GM12878 (cell line): ENCODE measurements around the gene AOAH. TPM values are rescaled to one million over a fixed set of nuclear protein-coding genes. Genes with fewer than 3 reads are reported as not detected.

ENCODE experiments used
- ATAC-seq: fragments of 200-7000 bp; cut with Tn5 transposase; 3 replicates; pipeline ENCODE4 v1.9.1; 2020; ENCODE audit warnings: mild to moderate bottlenecking, moderate library complexity
- BruUV-seq: library from RNA; stranded (reverse); fragments of 400-500 nt; replicated peaks from 2 replicates; lab custom pipeline; 2021; lab: Mats Ljungman, UMichigan
- CTCF ChIA-PET: fragments of 300-600 bp; sonication (Branson Sonifier 250); formaldehyde crosslinking; extraction: SDS; loops from one replicate; lab custom pipeline; 2021; ENCODE audit warnings: inconsistent platforms; lab: Yijun Ruan, JAX
- POLR2A ChIA-PET: fragments of 350-600 bp; formaldehyde crosslinking; extraction: SDS; loops from one replicate; lab custom pipeline; 2021; ENCODE audit warnings: inconsistent platforms; lab: Charles Lee
- RAD21 ChIA-PET: fragments of 300-600 bp; sonication (Branson Sonifier 250); formaldehyde crosslinking; loops from one replicate; lab custom pipeline; 2023; ENCODE audit warnings: antibody characterized with exemption; ENCODE audit not compliant: unreplicated experiment; lab: Charles Lee
- SMC1A ChIA-PET: fragments of 300-600 bp; sonication (Branson Sonifier 250); formaldehyde crosslinking; loops from one replicate; lab custom pipeline; 2023; ENCODE audit not compliant: unreplicated experiment, uncharacterized antibody; lab: Charles Lee
- DNase-seq: peaks from one replicate; pipeline ENCODE4 v3.0.0-alpha.2; 2011; ENCODE audit warnings: low read depth, low spot score
- FAIRE-seq: peaks from 3 replicates; lab custom pipeline; 2011; peaks lifted over from hg19 to GRCh38; lab: Jason Lieb, UNC
- H2AFZ ChIP-seq: 2 replicates; pipeline ENCODE4 v1.6.0; 2011; ENCODE audit warnings: low read depth, low read length, control low read depth; ENCODE audit not compliant: control insufficient read depth
- H3K27ac ChIP-seq: 2 replicates; pipeline ENCODE4 v1.5.1; 2011; ENCODE audit warnings: control low read depth; ENCODE audit not compliant: control insufficient read depth, insufficient read depth
- H3K27me3 ChIP-seq, 2 experiments: replicated peaks in 1 of 2; 2 replicates each; pipeline versions ENCODE4 v1.6.0 to v1.6.1; 2011; ENCODE audit warnings: low read length in 1 of 2; ENCODE audit not compliant: control insufficient read depth in 2 of 2, insufficient read depth in 2 of 2
- H3K36me3 ChIP-seq, 2 experiments: 2 replicates each; pipeline ENCODE4 v1.5.1; 2011; ENCODE audit warnings: low read length in 1 of 2; ENCODE audit not compliant: control insufficient read depth in 2 of 2, insufficient read depth in 2 of 2
- H3K4me1 ChIP-seq: 2 replicates; pipeline ENCODE4 v1.6.1; 2011; ENCODE audit warnings: mild to moderate bottlenecking, low read length, moderate library complexity, mixed read lengths; ENCODE audit not compliant: control insufficient read depth, insufficient read depth
- H3K4me2 ChIP-seq: 2 replicates; pipeline ENCODE4 v1.6.0; 2011; ENCODE audit warnings: control low read depth; ENCODE audit not compliant: control insufficient read depth, insufficient read depth
- H3K4me3 ChIP-seq: fragments of 200-600 bp; sonication (generic); 2 replicates; pipeline ENCODE4 v1.5.1; 2016
- H3K79me2 ChIP-seq: 2 replicates; pipeline ENCODE4 v1.6.0; 2011; ENCODE audit warnings: low read length; ENCODE audit not compliant: control insufficient read depth, insufficient read depth
- H3K9ac ChIP-seq: 2 replicates; pipeline ENCODE4 v1.8.0; 2011; ENCODE audit warnings: low read length, control low read depth, mixed read lengths; ENCODE audit not compliant: control insufficient read depth, insufficient read depth
- H3K9me3 ChIP-seq: replicated peaks from 3 replicates; pipeline ENCODE4 v1.5.1; 2011; ENCODE audit warnings: mild to moderate bottlenecking, low read length; ENCODE audit not compliant: control insufficient read depth, insufficient read depth
- H4K20me1 ChIP-seq: 2 replicates; pipeline ENCODE4 v1.6.0; 2011; ENCODE audit not compliant: control insufficient read depth, insufficient read depth
- ATF3 ChIP-seq: IDR thresholded peaks from 2 replicates; pipeline ENCODE4 v1.6.1; 2011; ENCODE audit warnings: low read depth, mild to moderate bottlenecking, low read length, moderate library complexity, borderline replicate concordance; ENCODE audit errors: extremely low read depth
- FOXM1 ChIP-seq: IDR thresholded peaks from 2 replicates; pipeline ENCODE4 v1.6.1; 2012; ENCODE audit warnings: low read depth, mild to moderate bottlenecking, inconsistent platforms, low read length, moderate library complexity
- PAX5 ChIP-seq: IDR thresholded peaks from 2 replicates; pipeline ENCODE4 v1.6.1; 2011; ENCODE audit warnings: low read depth, low read length, borderline replicate concordance
- POLR2AphosphoS5 ChIP-seq: IDR thresholded peaks from 2 replicates; pipeline ENCODE4 v1.6.1; 2011; ENCODE audit warnings: mild to moderate bottlenecking, low read length, inconsistent platforms
- REST ChIP-seq: IDR thresholded peaks from 2 replicates; pipeline ENCODE4 v1.6.1; 2012; ENCODE audit warnings: mild to moderate bottlenecking, low read depth, low read length
- SMAD1 ChIP-seq: fragments of 450-650 bp; IDR thresholded peaks from 2 replicates; pipeline ENCODE4 v1.6.1; 2018; ENCODE audit warnings: mild to moderate bottlenecking, low read depth; ENCODE audit not compliant: partially characterized antibody
- ZBTB11 ChIP-seq: fragments of 450-650 bp; formaldehyde crosslinking; IDR thresholded peaks from 2 replicates; pipeline ENCODE4 v1.5.0; 2022; ENCODE audit warnings: mild to moderate bottlenecking, missing genetic modification characterization
- ZNF622 ChIP-seq: fragments of 450-650 bp; IDR thresholded peaks from 2 replicates; pipeline ENCODE4 v1.6.1; 2017; ENCODE audit warnings: mild to moderate bottlenecking, inconsistent platforms
- WGBS: methylation state at CpG from one replicate; pipeline ENCODE4 v1.1.6; 2016; ENCODE audit warnings: low lambda C conversion rate; ENCODE audit not compliant: insufficient replicate concordance, insufficient coverage; ENCODE audit errors: missing lambda C conversion rate; 5-methylcytosine and 5-hydroxymethylcytosine counted together
- in situ Hi-C: fragments of 300-500 bp; cut with MboI; formaldehyde crosslinking; loops from 9 replicates; pipeline ENCODE4 v1.14.3; 2018; ENCODE audit warnings: mixed read lengths
- intact Hi-C: fragments of 100-400 bp; cut with micrococcal nuclease; formaldehyde crosslinking; loops from one replicate; pipeline ENCODE4 v1.14.2; 2022; ENCODE audit not compliant: unreplicated experiment
- polyA plus RNA-seq, 11 experiments: library from polyadenylated mRNA; depleted of rRNA in 4 of 11; unstranded in 6 of 11; stranded (reverse) in 5 of 11; fragments of >200 nt; fragmentation: Nextera tagmentation in 4 of 11; fragmentation: Illumina TruSeq in 1 of 11; extraction: Ambion mirVana in 4 of 11; extraction: Trizol in 1 of 11; gene quantifications; 1 replicate in 1 of 11; 2 replicates in 10 of 11; pipeline versions ENCODE4 v1.2.1 to v1.2.3, GENCODE V29; 2011 to 2016; ENCODE audit warnings: inconsistent platforms in 2 of 11, missing spikeins in 2 of 11, low read depth in 1 of 11
- total RNA-seq, 4 experiments: library from RNA; depleted of rRNA in 3 of 4; stranded (reverse); fragments of >200 nt in 3 of 4; fragmentation: Illumina TruSeq in 1 of 4; extraction: Trizol in 1 of 4; gene quantifications; 2 replicates each; pipeline versions ENCODE4 v1.2.1 to v1.2.3, GENCODE V29; 2013 to 2021

The AOAH gene
- total and polyA plus RNA-seq, 10 of the 15 experiments (the other 5 are each of a cell fraction or from before 2014, with no cell fraction given): 0.32 to 2.8 (median 1.4) TPM

GRCh38 chr7:36707898-36708297 lies 16.4 kb downstream of the AOAH start (continued):
- TF ChIP-seq REST: no peak
- TF ChIP-seq ATF3: no peak

- ATAC-seq: no peak
- no TSS peak for BruUV-seq
- intact Hi-C loops: no loop called here
Observed at GRCh38 chr7:36707465-36707864, 16.8 kb downstream of the AOAH start.

More at GRCh38 chr7:36707465-36707864, 16.8 kb downstream of the AOAH start:
- in situ Hi-C loops: no loop called here
- Histone ChIP-seq H3K27me3 (no peaks in the 10 kb centered on the region), H3K4me3 (no peak overlapping the region), H2AFZ (no peak overlapping the region), H3K36me3 (no peaks in the 10 kb centered on the region), H3K9me3 (no peaks in the 10 kb centered on the region; the same call in 2 of the 3 replicates), H3K4me1 (no peaks in the 10 kb centered on the region), H3K27ac (no peak overlapping the region), H3K4me2 (no peak overlapping the region), H4K20me1 (no peaks in the 10 kb centered on the region), H3K9ac (no peak overlapping the region), H3K79me2 (no peaks in the 10 kb centered on the region)
- POLR2A ChIA-PET: no interaction called here
- SMC1A ChIA-PET: no interaction called here
- RAD21 ChIA-PET: no interaction called here
- 35% methylated on average over 3 of the region's 3 CpGs for WGBS
- FAIRE-seq (no peak), DNase-seq (no peak)
- CTCF ChIA-PET: no interaction called here
- TF ChIP-seq ZBTB11 (CRISPR knock-in tag): no peak
- no peak for TF ChIP-seq PAX5
- TF ChIP-seq POLR2AphosphoS5: no peak
- no peak for TF ChIP-seq SMAD1
- TF ChIP-seq ZNF622: no peak
- no peak for TF ChIP-seq FOXM1
